PC-9 (cell line): ENCODE measurements around the gene TMEM108. TPM values are rescaled to one million over a fixed set of nuclear protein-coding genes. Genes with fewer than 3 reads are reported as not detected.

Source experiments
- BruUV-seq: library from RNA; stranded (reverse); fragments of 400-500 nt; replicated peaks from 2 replicates; lab custom pipeline; 2021; lab: Mats Ljungman, UMichigan
- CTCF ChIA-PET: fragments of 300-600 bp; sonication (Branson Sonifier 250); formaldehyde crosslinking; loops from one replicate; lab custom pipeline; 2022; ENCODE audit warnings: antibody characterized with exemption; lab: Charles Lee
- POLR2A ChIA-PET: fragments of 300-600 bp; sonication (Branson Sonifier 250); formaldehyde crosslinking; loops from one replicate; lab custom pipeline; 2022; ENCODE audit warnings: antibody characterized with exemption; ENCODE audit not compliant: unreplicated experiment; lab: Charles Lee
- DNase-seq, 2 experiments: peaks; one replicate each; pipeline versions ENCODE4 v3.0.0 to v3.0.0-alpha.2; 2015 to 2022; ENCODE audit warnings: mixed read lengths in 1 of 2
- H2AFZ ChIP-seq: fragments of 200-600 bp; sonication (generic); 2 replicates; pipeline ENCODE4 v1.8.1; 2017; ENCODE audit warnings: antibody characterized with exemption
- H3F3A ChIP-seq: fragments of 200-600 bp; sonication (generic); 2 replicates; pipeline ENCODE4 v1.8.1; 2017; ENCODE audit warnings: antibody characterized with exemption, mild to moderate bottlenecking, low read depth; ENCODE audit not compliant: insufficient read depth
- H3K27ac ChIP-seq: fragments of 200-600 bp; sonication (generic); 2 replicates; pipeline ENCODE4 v1.6.1; 2016; ENCODE audit warnings: mixed run types
- H3K27me3 ChIP-seq: fragments of 200-600 bp; sonication (generic); 2 replicates; pipeline ENCODE4 v1.6.1; 2016; ENCODE audit warnings: low read depth, mixed run types; ENCODE audit not compliant: insufficient read depth
- H3K36me3 ChIP-seq: fragments of 200-600 bp; sonication (generic); 2 replicates; pipeline ENCODE4 v1.6.1; 2016; ENCODE audit warnings: low read depth, mixed run types
- H3K4me1 ChIP-seq: fragments of 200-600 bp; sonication (generic); replicated peaks from 2 replicates; pipeline ENCODE4 v1.6.1; 2016; ENCODE audit warnings: mixed run types; ENCODE audit not compliant: insufficient read depth
- H3K4me2 ChIP-seq: fragments of 200-600 bp; sonication (generic); 2 replicates; pipeline ENCODE4 v1.6.1; 2017; ENCODE audit warnings: mixed run types
- H3K4me3 ChIP-seq: fragments of 200-600 bp; sonication (generic); 2 replicates; pipeline ENCODE4 v1.6.1; 2016; ENCODE audit warnings: mixed run types
- H3K79me2 ChIP-seq: fragments of 200-600 bp; sonication (generic); 2 replicates; pipeline ENCODE4 v1.6.1; 2017; ENCODE audit warnings: low read depth, mixed run types
- H3K9me2 ChIP-seq: fragments of 200-600 bp; sonication (generic); 2 replicates; pipeline ENCODE4 v1.8.1; 2017; ENCODE audit warnings: mild to moderate bottlenecking; ENCODE audit not compliant: insufficient read depth
- H3K9me3 ChIP-seq: fragments of 200-600 bp; sonication (generic); 2 replicates; pipeline ENCODE4 v1.8.1; 2016; ENCODE audit warnings: low read depth; ENCODE audit not compliant: insufficient read depth
- H4K20me1 ChIP-seq: fragments of 200-600 bp; sonication (generic); 2 replicates; pipeline ENCODE4 v1.8.1; 2017; ENCODE audit not compliant: insufficient read depth
- EZH2 ChIP-seq: fragments of 200-600 bp; sonication (generic); IDR thresholded peaks from 2 replicates; pipeline ENCODE4 v1.8.0; 2017; ENCODE audit warnings: antibody characterized with exemption, low read depth
- intact Hi-C: fragments of 100-400 bp; cut with micrococcal nuclease; formaldehyde crosslinking; loops from one replicate; pipeline ENCODE4 v1.10.0; 2022; ENCODE audit not compliant: unreplicated experiment
- total RNA-seq: library from RNA; stranded (reverse); gene quantifications from 2 replicates; pipeline ENCODE4 v1.2.3, GENCODE V29; 2021
- TF ChIP-seq, protein P1 (sequence below): fragments of 200-600 bp; sonication (generic); conservative IDR thresholded peaks from 2 replicates; pipeline ENCODE4 v1.6.1; 2017; ENCODE audit warnings: mixed run types, antibody characterized with exemption, mild to moderate bottlenecking, moderate library complexity

The TMEM108 gene
- total RNA-seq, 1 experiment from 2014 or later: not detected

DNA sequence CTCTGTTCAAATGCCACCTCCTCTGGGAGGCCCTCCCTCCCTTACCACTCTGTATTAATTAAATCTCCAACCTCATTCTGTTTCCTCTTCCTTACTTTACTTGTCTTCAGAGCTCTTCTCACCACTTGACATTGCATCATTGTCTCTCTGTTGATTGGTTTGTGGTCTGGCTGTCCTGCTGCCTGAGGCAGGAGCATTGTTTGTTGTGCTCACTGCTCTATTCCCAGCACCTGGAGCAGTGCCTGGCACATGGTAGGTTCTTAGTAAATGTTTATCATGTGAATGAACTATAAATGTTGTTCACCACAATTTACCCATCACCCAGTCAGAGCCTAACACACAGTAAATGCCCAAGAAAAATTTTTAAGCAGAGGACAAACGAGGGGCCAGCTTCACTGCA lies 355.0 kb downstream of the TMEM108 start:
- CTCF ChIA-PET: no interaction called here
- H3K27ac ChIP-seq: no peak overlapping the region
- intact Hi-C loops: no loop called here

DNA sequence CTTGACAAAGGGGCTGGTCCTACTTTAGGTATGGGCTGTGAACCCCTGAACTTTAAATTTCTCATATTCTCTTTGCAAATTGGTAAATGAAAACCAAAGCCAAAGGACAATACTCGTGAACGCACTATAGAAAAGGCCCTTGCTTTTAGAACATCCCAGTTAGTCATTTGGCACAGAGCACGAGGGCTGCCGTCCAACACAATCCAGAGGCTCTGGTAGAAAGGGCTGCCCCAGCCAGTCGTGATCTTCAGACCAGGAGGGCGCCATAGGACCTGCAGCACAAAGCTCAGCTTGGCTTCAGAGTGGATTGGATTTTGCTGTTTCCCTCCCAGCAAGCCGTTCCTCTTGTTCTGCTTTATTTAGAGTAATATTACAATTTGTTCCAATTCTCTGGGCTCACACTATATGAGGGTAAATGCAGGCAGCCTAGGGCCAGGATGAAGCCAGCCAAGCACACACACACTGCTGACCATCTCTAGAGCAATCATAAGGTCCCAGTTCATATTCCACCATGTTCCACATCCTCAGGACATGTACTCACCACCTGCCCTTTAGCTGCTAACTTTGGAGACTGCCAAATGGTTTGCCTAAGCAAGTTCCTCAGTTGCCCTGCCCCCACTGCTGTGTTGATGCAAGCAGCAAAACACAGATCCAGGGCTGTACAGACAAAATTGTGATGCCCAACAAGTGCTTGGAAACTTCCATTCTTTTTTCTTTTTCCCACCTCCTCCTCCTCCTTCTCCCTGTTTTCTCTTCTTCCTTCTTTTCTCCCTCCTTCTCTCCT lies 355.7 kb downstream of the TMEM108 start:
- H3K36me3 ChIP-seq: no peaks in the 10 kb centered on the region
- TF ChIP-seq, protein P1, sequence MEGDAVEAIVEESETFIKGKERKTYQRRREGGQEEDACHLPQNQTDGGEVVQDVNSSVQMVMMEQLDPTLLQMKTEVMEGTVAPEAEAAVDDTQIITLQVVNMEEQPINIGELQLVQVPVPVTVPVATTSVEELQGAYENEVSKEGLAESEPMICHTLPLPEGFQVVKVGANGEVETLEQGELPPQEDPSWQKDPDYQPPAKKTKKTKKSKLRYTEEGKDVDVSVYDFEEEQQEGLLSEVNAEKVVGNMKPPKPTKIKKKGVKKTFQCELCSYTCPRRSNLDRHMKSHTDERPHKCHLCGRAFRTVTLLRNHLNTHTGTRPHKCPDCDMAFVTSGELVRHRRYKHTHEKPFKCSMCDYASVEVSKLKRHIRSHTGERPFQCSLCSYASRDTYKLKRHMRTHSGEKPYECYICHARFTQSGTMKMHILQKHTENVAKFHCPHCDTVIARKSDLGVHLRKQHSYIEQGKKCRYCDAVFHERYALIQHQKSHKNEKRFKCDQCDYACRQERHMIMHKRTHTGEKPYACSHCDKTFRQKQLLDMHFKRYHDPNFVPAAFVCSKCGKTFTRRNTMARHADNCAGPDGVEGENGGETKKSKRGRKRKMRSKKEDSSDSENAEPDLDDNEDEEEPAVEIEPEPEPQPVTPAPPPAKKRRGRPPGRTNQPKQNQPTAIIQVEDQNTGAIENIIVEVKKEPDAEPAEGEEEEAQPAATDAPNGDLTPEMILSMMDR: no peak
- no peak for TF ChIP-seq EZH2
- H3K4me2 ChIP-seq: no peak overlapping the region
- no peaks in the 10 kb centered on the region for H3K9me3 ChIP-seq
- ChIA-PET POLR2A (no interaction called here), CTCF (no interaction called here)
- H3K9me2 ChIP-seq: no peaks in the 10 kb centered on the region
- H3K27me3 ChIP-seq: peaks cover 51% of the 10 kb centered on the region
- DNase-seq: no peak
- intact Hi-C loops: no loop called here
- no peak overlapping the region for H3K27ac ChIP-seq
- no peaks in the 10 kb centered on the region for H3K4me1 ChIP-seq
- H4K20me1 ChIP-seq: no peaks in the 10 kb centered on the region
- no peak overlapping the region for H3K4me3 ChIP-seq
- H2AFZ ChIP-seq: no peak overlapping the region
- H3F3A ChIP-seq: no peaks in the 10 kb centered on the region
- BruUV-seq: no TSS peak
- no peaks in the 10 kb centered on the region for H3K79me2 ChIP-seq

More for the DNA sequence above, 355.0 kb downstream of the TMEM108 start:
- BruUV-seq: no TSS peak
- POLR2A ChIA-PET: no interaction called here
- DNase-seq: no peak
- Histone ChIP-seq H4K20me1 (no peaks in the 10 kb centered on the region), H3K4me1 (no peaks in the 10 kb centered on the region), H3K79me2 (no peaks in the 10 kb centered on the region), H3K4me2 (no peak overlapping the region), H3K36me3 (no peaks in the 10 kb centered on the region), H3F3A (no peaks in the 10 kb centered on the region), H3K27me3 (peaks cover 51% of the 10 kb centered on the region), H3K9me2 (no peaks in the 10 kb centered on the region), H3K9me3 (no peaks in the 10 kb centered on the region), H2AFZ (no peak overlapping the region), H3K4me3 (no peak overlapping the region)
- TF ChIP-seq EZH2: no peak
- TF ChIP-seq, protein P1: no peak

DNA sequence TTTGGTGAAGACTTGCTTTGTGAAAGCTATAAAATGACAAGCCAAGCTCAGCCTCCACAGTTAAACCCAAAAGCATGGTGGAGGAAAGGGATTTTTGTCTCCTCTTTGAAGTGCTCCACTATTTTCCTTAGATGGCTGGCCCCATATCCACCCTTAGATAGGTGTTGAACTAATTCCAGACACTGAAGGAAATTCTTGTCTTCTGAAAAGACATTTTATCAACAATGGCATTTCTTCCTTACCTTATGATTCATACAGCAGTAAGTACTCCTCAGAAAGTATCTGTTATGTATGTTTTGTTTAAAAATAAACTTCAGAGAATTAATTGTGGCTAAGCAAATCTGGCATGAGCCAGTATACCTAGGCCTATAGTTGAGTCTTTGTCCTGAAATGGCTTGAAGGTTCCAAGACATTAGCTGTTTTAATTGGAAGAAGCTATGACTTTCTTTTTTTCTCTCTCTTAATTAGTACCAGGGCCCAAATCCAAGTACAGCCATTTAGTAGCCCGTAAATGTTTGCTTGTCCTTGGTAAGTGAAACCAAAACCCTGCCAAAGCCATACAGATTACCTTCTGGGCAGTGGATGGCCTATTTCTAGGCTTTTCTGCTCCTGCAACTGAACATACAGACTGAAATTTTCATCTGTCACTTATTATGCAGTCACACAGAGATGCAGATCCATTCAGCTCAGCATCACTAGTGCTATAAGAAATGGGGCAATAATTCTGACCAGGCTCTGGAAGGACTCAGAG lies 356.5 kb downstream of the TMEM108 start:
- no peaks in the 10 kb centered on the region for H4K20me1 ChIP-seq
- POLR2A ChIA-PET: no interaction called here
- H3K36me3 ChIP-seq: no peaks in the 10 kb centered on the region
- H3K27ac ChIP-seq: no peak overlapping the region
- no peak for TF ChIP-seq EZH2
- TF ChIP-seq, protein P1: no peak
- CTCF ChIA-PET: no interaction called here
- intact Hi-C loops: no loop called here
- H3K4me1 ChIP-seq: no peaks in the 10 kb centered on the region
- no peaks in the 10 kb centered on the region for H3K9me3 ChIP-seq
- H3K4me2 ChIP-seq: no peak overlapping the region
- DNase-seq: no peak
- BruUV-seq: no TSS peak
- H3K4me3 ChIP-seq: no peak overlapping the region
- no peaks in the 10 kb centered on the region for H3K9me2 ChIP-seq
- no peaks in the 10 kb centered on the region for H3F3A ChIP-seq
- H3K79me2 ChIP-seq: no peaks in the 10 kb centered on the region
- no peak overlapping the region for H2AFZ ChIP-seq
- peaks cover 54% of the 10 kb centered on the region for H3K27me3 ChIP-seq
